RWPE1 (cell line): ENCODE data around the gene ARHGEF39.

Experiments
- CTCF ChIA-PET: fragments of 350-600 bp; sonication (Branson Sonifier 250); formaldehyde crosslinking; extraction: SDS; loops from one replicate; lab custom pipeline; 2021; lab: Yijun Ruan, JAX
- POLR2A ChIA-PET: fragments of 400-600 bp; formaldehyde crosslinking; extraction: SDS; loops from one replicate; lab custom pipeline; 2020; ENCODE audit warnings: antibody characterized with exemption; ENCODE audit not compliant: low non-redundant PET; lab: Yijun Ruan, JAX
- DNase-seq: peaks from one replicate; pipeline ENCODE4 v3.0.0; 2012; ENCODE audit warnings: low spot score
- H3K27ac ChIP-seq: fragments of 450-650 bp; 2 replicates; pipeline ENCODE4 v1.5.1; 2017
- CTCF ChIP-seq: fragments of 450-650 bp; conservative IDR thresholded peaks from 2 replicates; pipeline ENCODE4 v1.5.1; 2017; ENCODE audit warnings: low read depth, mild to moderate bottlenecking

ARHGEF39 gene

GRCh38 chr9:35702696-35703095, 37.7 kb upstream of the ARHGEF39 start:
- ChIA-PET CTCF (no interaction called here), POLR2A (no interaction called here)
- no peak for DNase-seq
- TF ChIP-seq CTCF, result no peak
- H3K27ac ChIP-seq, result no peak overlapping the region

- POLR2A ChIA-PET, result no interaction called here
- no peak for TF ChIP-seq CTCF
- CTCF ChIA-PET, result interaction anchor here (0.6 kb wide), 1 partner anchor 181 kb away, joined by 3 read pairs; no protein-coding TSS in a partner anchor
- H3K27ac ChIP-seq, result no peak overlapping the region
- DNase-seq, result no peak
Measured at GRCh38 chr9:35700942-35701341, 35.9 kb upstream of the ARHGEF39 start.

- no peak for DNase-seq
- CTCF ChIA-PET, result no interaction called here
- H3K27ac ChIP-seq, result peak overlapping the region; percentile 11; the same call in 1 of the 2 replicates
- TF ChIP-seq CTCF, result no peak
- POLR2A ChIA-PET, result no interaction called here
Measured at GRCh38 chr9:35700031-35700430, 35.0 kb upstream of the ARHGEF39 start.

- peak overlapping the region; percentile 45 for H3K27ac ChIP-seq
- DNase-seq, result no peak
- ChIA-PET CTCF (interaction anchor here (0.6 to 2.4 kb wide), 5 partner anchors 30 to 1064 kb away, joined by 3 to 10 read pairs (median 4); partner anchors contain the start of genes CCDC107 and RMRP), POLR2A (no interaction called here)
- TF ChIP-seq CTCF, result no peak
Measured at GRCh38 chr9:35698231-35698630, 33.2 kb upstream of the ARHGEF39 start.

- POLR2A ChIA-PET, result no interaction called here
- CTCF ChIA-PET, result interaction anchor here (0.7 to 2.4 kb wide), 5 partner anchors 9 to 427 kb away, joined by 3 to 10 read pairs (median 6); partner anchors contain the start of genes CCDC107 and RMRP
- no peak for DNase-seq
- TF ChIP-seq CTCF, result no peak
- peak overlapping the region; percentile 45 for H3K27ac ChIP-seq
Measured at GRCh38 chr9:35697486-35697885, 32.5 kb upstream of the ARHGEF39 start.

- TF ChIP-seq CTCF, result peak; percentile 100
- DNase-seq, result peak; percentile 77
- CTCF ChIA-PET, result interaction anchor here (0.6 to 2.5 kb wide), 23 partner anchors 8 to 206 kb away, joined by 3 to 11 read pairs (median 6); partner anchors contain the start of genes ARHGEF39, CA9, CCDC107 and RMRP
- POLR2A ChIA-PET, result no interaction called here
- H3K27ac ChIP-seq, result peak overlapping the region; percentile 45
Measured at GRCh38 chr9:35696520-35697215, 31.7 kb upstream of the ARHGEF39 start.
